Mononuclear cell (primary cell): ENCODE measurements around the gene CCDC57. TPM values are rescaled to one million over a fixed set of nuclear protein-coding genes. Genes with fewer than 3 reads are reported as not detected.

ENCODE experiments used
- H3K27me3 ChIP-seq: 2 replicates; pipeline ENCODE4 v1.6.0; 2011; ENCODE audit warnings: low read length, control low read depth; ENCODE audit not compliant: insufficient read depth
- H3K4me1 ChIP-seq: 2 replicates; pipeline ENCODE4 v1.5.1; 2011; ENCODE audit warnings: mild to moderate bottlenecking, low read length, control low read depth; ENCODE audit not compliant: insufficient read depth
- H3K4me3 ChIP-seq: 2 replicates; pipeline ENCODE4 v1.5.1; 2011; ENCODE audit warnings: mild to moderate bottlenecking, low read length, moderate library complexity
- H3K9me3 ChIP-seq: 2 replicates; pipeline ENCODE4 v1.5.1; 2011; ENCODE audit warnings: low read depth, mild to moderate bottlenecking, control low read depth, low read length
- total RNA-seq: library from RNA; depleted of rRNA; stranded (reverse); fragments of >200 nt; gene quantifications from one replicate; pipeline ENCODE4 v1.2.3, GENCODE V29; 2012

The CCDC57 gene
- total RNA-seq, 1 donor: 36.6 TPM

GRCh38 chr17:82156284-82156925, 56.2 kb downstream of the CCDC57 start:
- H3K9me3 ChIP-seq: no peaks in the 10 kb centered on the region
- H3K4me3 ChIP-seq: no peak overlapping the region
- no peaks in the 10 kb centered on the region for H3K27me3 ChIP-seq
- H3K4me1 ChIP-seq: no peaks in the 10 kb centered on the region

GRCh38 chr17:82155606-82156005, 57.0 kb downstream of the CCDC57 start:
- Histone ChIP-seq H3K4me1 (no peaks in the 10 kb centered on the region), H3K27me3 (no peaks in the 10 kb centered on the region), H3K4me3 (no peak overlapping the region), H3K9me3 (no peaks in the 10 kb centered on the region)

DNA sequence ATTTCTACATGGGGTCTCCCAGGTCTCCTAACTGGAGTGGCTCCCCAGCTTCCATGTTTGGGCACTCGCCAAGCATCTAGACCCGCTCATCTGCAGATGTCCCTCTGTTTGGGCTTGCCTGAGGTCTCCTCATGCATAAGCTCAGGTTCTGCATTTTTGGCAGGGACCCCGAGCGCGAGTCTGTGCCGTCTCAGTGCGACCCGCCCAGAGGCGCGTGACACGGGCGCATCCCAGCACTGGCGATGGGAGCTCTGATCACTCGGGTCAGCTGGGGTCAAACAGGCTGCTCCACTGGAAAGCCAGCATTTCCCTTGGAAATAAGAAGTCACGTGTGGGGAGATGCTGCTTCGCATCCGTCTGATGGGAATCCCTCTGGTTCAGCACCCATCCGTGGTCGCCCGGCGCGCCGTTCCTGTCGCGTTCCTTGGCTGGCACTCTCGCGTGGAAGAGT, 57.7 kb downstream of the CCDC57 start:
- Histone ChIP-seq H3K4me3 (no peak overlapping the region), H3K27me3 (no peaks in the 10 kb centered on the region), H3K9me3 (no peaks in the 10 kb centered on the region), H3K4me1 (no peaks in the 10 kb centered on the region)

DNA sequence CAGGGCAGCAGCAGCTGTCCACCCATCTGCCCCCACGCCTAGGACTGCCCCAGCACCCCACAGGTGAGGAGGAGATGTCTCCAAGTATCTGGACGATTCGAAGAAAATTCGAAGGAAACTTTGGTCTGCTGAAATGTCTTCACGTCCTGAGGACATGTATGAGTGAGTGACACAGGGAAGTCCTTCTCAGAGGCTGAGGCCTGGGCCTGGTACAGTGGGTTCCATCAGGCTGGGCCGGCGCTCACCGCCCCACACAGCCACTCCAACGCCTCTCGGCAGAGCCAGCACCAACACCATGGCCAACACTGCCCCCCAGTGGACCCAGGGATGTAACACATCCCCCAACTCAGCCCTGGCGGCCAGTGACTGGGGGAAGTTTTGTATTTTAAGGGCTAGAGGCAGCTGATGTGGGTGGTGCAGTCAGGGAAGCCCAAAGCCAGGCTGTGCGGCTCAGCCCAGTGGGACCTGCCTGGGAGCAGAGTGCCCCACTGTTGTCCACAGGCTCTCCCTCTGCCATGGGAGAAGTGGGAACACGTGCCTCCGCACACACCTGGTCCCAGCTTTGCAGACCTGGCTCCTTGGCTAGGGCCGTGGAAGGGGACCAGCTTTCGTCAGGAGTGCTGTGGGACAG, 58.8 kb downstream of the CCDC57 start:
- no peak overlapping the region for H3K4me3 ChIP-seq
- H3K9me3 ChIP-seq: no peaks in the 10 kb centered on the region
- H3K4me1 ChIP-seq: no peaks in the 10 kb centered on the region
- H3K27me3 ChIP-seq: no peaks in the 10 kb centered on the region

- no peak overlapping the region for H3K4me3 ChIP-seq
- H3K4me1 ChIP-seq: no peaks in the 10 kb centered on the region
- no peaks in the 10 kb centered on the region for H3K9me3 ChIP-seq
- no peaks in the 10 kb centered on the region for H3K27me3 ChIP-seq
Observed at GRCh38 chr17:82153295-82153691, 59.3 kb downstream of the CCDC57 start.

DNA sequence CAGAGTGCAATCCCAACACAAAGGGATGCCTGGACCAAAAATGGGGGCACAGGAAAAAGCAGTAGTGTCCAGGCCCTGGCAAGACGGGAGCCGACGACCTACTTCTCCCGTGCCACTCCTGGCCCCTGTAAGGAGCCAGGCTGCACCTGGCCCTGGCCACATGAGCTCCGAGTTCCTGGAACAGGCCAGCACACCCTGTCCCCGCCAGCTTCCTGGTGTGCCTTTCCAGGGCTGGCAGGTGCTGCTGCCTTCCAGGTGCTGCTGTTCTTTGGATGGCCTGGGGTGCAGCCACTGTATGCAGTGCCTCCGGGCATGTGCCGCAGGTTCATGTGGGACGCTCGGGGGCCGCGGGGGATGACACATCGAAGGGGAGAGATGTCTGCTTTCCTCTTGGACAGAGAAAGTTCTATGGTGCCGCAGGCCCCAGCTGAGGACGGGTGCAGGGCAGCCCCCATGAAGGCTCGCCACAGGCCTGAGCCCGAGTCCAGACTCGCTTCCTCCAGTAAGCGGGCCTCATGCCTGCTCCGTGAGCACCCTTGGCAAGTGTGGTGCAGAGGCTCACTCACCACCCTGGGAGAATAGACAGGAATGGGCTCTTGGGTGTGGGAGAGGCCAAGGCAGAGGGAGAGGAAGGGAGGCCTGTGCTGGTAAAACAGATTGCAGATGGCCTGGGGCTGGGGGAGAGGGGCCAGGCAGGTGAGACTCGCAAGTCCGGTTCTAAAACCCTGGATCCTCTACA, 59.9 kb downstream of the CCDC57 start:
- Histone ChIP-seq H3K27me3 (no peaks in the 10 kb centered on the region), H3K4me3 (no peak overlapping the region), H3K9me3 (no peaks in the 10 kb centered on the region), H3K4me1 (no peaks in the 10 kb centered on the region)

DNA sequence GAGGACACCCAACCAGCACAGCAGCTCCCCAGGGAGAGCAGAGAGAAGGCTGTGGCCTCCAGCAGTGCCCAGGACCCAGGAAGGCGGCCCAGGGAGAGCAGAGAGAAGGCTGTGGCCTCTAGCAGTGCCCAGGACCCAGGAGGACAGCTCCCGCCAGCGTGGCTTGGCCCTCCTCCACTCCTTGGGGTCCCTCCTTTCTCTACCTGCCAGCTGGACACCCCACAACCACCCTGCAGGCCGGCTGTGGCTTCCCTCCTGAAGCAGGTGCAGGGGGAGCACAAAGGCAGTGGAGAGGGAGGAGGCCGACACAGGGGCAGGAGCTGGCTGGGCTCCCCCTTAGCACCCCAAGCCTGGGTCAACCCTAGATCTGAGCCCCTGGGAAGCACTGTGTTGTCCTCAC, 60.5 kb downstream of the CCDC57 start:
- Histone ChIP-seq H3K9me3 (no peaks in the 10 kb centered on the region), H3K27me3 (no peaks in the 10 kb centered on the region), H3K4me1 (no peaks in the 10 kb centered on the region), H3K4me3 (no peak overlapping the region)

DNA sequence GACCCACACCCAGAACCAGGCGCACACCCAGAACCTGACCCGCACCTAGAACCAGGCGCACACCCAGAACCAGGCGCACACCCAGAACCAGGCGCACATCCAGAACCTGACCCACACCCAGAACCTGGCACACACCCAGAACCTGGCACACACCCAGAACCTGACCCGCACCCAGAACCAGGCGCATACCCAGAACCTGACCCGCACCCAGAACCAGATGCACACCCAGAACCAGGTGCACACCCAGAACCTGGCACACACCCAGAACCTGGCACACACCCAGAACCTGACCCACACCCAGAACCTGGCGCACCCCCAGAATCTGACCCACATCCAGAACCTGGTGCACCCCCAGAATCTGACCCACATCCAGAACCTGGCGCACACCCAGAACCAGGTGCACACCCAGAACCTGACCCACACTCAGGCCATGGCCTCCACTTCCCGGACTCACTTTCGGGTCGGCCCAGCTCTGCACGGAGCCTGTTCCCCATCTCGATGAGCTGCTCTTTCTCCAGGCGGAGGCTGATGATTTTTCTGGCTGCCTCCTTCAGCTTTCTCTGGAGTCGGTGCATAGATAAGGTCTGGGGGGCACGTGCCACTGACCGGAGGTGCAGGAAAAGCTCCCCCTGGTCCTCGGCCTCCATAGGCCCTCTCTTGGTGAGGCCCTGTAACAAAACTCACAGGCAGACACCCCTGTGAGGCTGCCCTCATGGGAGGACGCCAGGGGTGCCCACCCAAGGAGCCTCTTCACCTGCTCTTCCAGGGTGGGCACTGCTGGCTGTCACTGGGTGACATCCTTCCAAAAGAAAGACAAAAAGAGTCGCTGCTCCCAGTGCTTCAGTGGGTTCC, 61.3 kb downstream of the CCDC57 start:
- Histone ChIP-seq H3K4me1 (no peaks in the 10 kb centered on the region), H3K27me3 (no peaks in the 10 kb centered on the region), H3K9me3 (no peaks in the 10 kb centered on the region), H3K4me3 (no peak overlapping the region)

DNA sequence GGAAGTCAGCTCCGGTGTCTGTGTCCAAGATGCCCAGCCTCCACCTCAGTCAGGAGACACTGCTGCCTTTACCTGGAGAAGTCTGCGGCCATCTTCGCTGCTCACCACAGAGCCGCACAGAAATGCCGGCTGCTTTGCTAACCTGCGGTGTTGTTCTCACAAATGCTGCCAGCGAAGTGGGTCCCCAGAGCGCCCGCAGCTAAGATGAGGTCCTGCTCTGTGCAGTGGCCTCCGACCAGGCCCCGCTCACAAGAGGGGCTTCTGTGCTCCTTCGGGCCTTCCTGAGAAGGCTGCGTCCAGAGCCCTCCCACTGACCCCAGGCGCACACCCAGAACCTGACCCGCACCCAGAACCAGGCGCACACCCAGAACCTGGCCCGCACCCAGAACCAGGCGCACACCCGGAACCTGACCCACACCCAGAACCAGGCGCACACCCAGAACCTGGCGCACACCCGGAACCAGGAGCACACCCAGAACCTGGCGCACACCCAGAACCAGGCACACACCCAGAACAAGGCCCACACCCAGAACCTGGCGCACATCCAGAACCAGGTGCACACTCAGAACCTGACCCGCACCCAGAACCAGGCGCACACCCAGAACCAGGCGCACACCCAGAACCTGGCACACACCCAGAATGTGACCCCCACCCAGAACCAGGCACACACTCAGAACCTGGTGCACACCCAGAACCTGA, 63.1 kb downstream of the CCDC57 start:
- no peaks in the 10 kb centered on the region for H3K27me3 ChIP-seq
- no peak overlapping the region for H3K4me3 ChIP-seq
- H3K9me3 ChIP-seq: no peaks in the 10 kb centered on the region
- H3K4me1 ChIP-seq: no peaks in the 10 kb centered on the region

DNA sequence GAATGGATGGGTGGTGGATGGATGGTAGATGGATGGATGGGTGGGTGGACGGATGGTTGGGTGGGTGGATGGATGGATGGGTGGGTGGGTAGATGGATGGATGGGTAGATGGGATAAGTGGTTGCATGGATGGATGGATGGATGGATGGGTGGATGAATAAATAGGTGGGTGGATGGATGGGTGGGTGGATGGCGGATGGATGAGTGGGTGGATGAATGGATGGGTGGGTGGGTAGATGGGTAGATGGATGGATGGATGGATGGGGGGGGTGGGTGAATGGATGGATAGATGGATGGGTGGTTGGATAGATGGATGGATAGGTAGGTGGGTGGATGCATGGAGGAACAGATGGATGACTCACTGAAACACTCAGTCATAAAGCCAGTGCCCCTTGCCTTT, 63.6 kb downstream of the CCDC57 start:
- H3K27me3 ChIP-seq: no peaks in the 10 kb centered on the region
- H3K4me3 ChIP-seq: no peak overlapping the region
- no peaks in the 10 kb centered on the region for H3K9me3 ChIP-seq
- no peaks in the 10 kb centered on the region for H3K4me1 ChIP-seq

DNA sequence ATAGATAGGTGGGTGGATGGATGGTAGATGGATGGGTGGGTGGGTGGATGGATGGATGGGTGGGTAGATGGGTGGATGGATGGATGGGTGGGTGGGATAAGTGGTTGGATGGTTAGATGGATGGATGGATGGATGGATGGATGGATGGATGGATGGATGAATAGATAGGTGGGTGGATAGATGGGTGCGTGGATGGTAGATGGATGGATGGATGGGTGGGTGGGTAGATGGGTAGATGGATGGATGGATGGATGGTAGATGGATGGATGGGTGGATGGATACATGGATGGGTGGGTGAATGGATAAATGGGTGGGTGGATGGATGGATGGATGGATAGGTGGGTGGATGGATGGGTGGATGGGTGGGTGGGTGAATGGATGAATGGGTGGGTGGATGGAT, 64.6 kb downstream of the CCDC57 start:
- no peaks in the 10 kb centered on the region for H3K9me3 ChIP-seq

GRCh38 chr17:82146663-82147654, 65.7 kb downstream of the CCDC57 start:
- no peaks in the 10 kb centered on the region for H3K4me1 ChIP-seq
- H3K9me3 ChIP-seq: no peaks in the 10 kb centered on the region
- H3K4me3 ChIP-seq: no peak overlapping the region
- no peaks in the 10 kb centered on the region for H3K27me3 ChIP-seq

More for the DNA sequence above, 64.6 kb downstream of the CCDC57 start:
- no peak overlapping the region for H3K4me3 ChIP-seq
- H3K4me1 ChIP-seq: no peaks in the 10 kb centered on the region
- no peaks in the 10 kb centered on the region for H3K27me3 ChIP-seq

- no peak overlapping the region for H3K4me3 ChIP-seq
Observed at GRCh38 chr17:82145550-82146155, 67.0 kb downstream of the CCDC57 start.

More at GRCh38 chr17:82145550-82146155, 67.0 kb downstream of the CCDC57 start:
- H3K9me3 ChIP-seq: no peaks in the 10 kb centered on the region
- no peaks in the 10 kb centered on the region for H3K27me3 ChIP-seq
- no peaks in the 10 kb centered on the region for H3K4me1 ChIP-seq
